T-helper 1 cell treated with Interleukin-12 subunit alpha and Interleukin-12 subunit beta and Interleukin-4 antibody, amounts not matched to agents 30 μg/mL and 1 μg/mL, for 36 hours (primary cell): ENCODE results near the gene PRKAG2.
"Not testable (repeated sequence)": the region's sequence is repeated elsewhere in the genome, so short reads cannot be mapped to it uniquely, and the experiment has no call there.

ENCODE experiments used
- H3K27ac Mint-ChIP-seq: one replicate; pipeline ENCODE4 v1.8.0; 2021; ENCODE audit warnings: mild to moderate bottlenecking, mixed read lengths
- H3K27me3 Mint-ChIP-seq: one replicate; pipeline ENCODE4 v1.8.0; 2021; ENCODE audit warnings: low read depth, mixed read lengths
- H3K36me3 Mint-ChIP-seq: one replicate; pipeline ENCODE4 v1.8.0; 2021; ENCODE audit warnings: low read depth, mixed read lengths
- H3K4me1 Mint-ChIP-seq: one replicate; pipeline ENCODE4 v1.8.0; 2021; ENCODE audit warnings: low read depth, mixed read lengths
- H3K4me3 Mint-ChIP-seq: one replicate; pipeline ENCODE4 v1.8.0; 2021; ENCODE audit warnings: mild to moderate bottlenecking, moderate library complexity, mixed read lengths
- H3K9me3 Mint-ChIP-seq: one replicate; pipeline ENCODE4 v1.8.0; 2021; ENCODE audit warnings: mixed read lengths

Gene PRKAG2

DNA sequence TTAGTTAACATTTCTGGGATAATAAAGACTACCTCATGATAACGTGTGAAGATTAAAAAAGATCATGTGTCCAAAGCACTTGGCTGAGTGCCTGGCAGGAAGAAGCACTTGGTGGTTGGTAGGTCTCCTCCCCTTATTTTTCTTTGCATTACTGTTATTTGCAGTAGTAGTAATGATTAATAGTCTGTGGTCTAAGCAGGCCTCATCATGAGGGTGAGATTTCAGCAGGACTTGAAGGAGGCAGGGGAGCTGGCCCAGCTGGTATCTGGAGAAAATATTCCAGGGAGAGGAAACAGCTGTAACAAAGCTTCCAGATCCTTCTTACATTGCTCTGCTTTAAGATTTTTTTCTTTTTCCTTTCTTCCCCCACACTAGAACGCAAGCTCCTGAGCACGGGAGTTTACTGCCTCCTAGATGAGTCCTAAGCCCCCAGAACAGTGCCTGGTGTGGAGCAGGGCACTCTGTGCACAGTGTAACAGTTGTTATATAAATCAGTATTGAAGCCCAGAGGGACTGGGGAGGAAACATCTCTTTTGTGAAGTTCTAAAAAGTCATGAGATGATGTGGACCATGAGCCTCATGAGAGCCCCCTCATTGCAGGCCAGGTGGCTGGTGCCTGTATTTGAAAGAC, 326.1 kb downstream of the PRKAG2 start:
- H3K9me3 Mint-ChIP-seq = no peaks in the 10 kb centered on the region
- H3K4me3 Mint-ChIP-seq = no peak overlapping the region
- no peak overlapping the region for H3K27ac Mint-ChIP-seq
- no peaks in the 10 kb centered on the region for H3K36me3 Mint-ChIP-seq
- peaks cover 16% of the 10 kb centered on the region for H3K27me3 Mint-ChIP-seq
- H3K4me1 Mint-ChIP-seq = peaks cover 3% of the 10 kb centered on the region

DNA sequence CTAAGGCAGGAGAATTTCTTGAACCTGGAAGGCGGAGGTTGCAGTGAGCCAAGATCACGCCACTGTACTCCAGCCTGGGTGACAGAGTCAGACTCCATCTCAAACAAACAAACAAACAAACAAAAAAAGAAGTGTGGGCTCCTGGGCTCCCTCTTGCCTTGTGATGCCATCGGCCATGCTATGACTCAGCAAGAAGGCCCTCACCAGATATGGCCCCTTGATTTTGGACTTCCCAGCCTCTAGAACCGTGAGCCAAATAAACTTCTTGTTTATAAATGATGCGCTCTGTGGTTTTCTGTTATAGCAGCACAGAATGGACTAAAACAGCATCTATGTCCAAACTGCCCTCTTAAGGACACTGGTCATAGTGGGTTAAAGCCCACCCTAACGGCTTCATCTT, 327.3 kb downstream of the PRKAG2 start:
- Mint-ChIP-seq H3K4me1 (peaks cover 3% of the 10 kb centered on the region), H3K9me3 (no peaks in the 10 kb centered on the region), H3K27ac (no peak overlapping the region), H3K4me3 (no peak overlapping the region), H3K36me3 (no peaks in the 10 kb centered on the region), H3K27me3 (peaks cover 21% of the 10 kb centered on the region)

- Mint-ChIP-seq H3K27ac (no peak overlapping the region), H3K9me3 (no peaks in the 10 kb centered on the region), H3K4me3 (no peak overlapping the region), H3K36me3 (no peaks in the 10 kb centered on the region), H3K27me3 (peaks cover 26% of the 10 kb centered on the region), H3K4me1 (peaks cover 3% of the 10 kb centered on the region)
Observed at GRCh38 chr7:151549083-151549482, 327.8 kb downstream of the PRKAG2 start.

DNA sequence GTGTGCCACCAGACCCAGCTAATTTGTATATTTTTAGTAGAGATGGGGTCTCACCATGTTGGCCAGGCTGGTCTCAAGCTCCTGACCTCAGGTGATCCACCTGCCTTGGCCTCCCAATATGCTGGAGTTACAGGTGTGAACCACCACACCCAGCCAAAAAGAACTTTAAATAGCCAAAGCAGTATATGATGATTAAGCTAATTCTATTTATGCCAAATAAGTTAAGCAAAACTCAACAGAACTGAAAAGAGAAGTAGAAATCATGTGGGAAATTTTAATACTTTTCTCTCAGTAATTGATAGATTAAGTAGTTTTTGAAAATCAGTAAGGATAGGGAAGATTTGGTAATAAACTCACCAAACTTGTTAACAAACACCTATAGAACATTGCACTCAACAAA, 332.7 kb downstream of the PRKAG2 start:
- Mint-ChIP-seq H3K36me3 (no peaks in the 10 kb centered on the region), H3K9me3 (no peaks in the 10 kb centered on the region), H3K27ac (no peak overlapping the region), H3K4me3 (no peak overlapping the region), H3K4me1 (no peaks in the 10 kb centered on the region), H3K27me3 (peaks cover 33% of the 10 kb centered on the region)

DNA sequence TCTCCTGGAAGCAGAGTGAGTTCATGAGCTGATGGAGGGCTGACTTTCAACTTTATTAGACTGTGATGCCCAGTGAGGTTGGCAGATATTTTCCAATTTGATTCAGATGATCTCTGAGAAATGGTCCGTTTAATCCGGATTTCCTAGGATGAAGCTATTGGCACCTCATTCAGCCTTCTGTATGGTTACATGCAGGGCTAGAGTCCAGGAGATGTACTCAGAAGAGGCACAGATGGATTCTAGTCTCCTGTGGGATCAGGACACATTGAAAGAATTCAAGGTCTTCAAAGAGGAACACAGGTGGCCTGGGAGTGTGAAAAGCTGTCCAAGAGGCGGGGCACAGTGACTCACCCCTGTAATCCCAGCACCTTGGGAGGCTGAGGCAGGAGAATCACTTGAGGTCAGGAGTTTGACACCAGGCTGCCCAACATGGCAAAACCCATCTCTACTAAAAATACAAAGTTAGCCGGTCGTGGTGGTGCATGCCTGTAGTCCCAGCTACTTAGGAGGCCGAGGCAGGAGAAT, 334.2 kb downstream of the PRKAG2 start:
- Mint-ChIP-seq H3K4me1 (peaks cover 3% of the 10 kb centered on the region), H3K36me3 (no peaks in the 10 kb centered on the region), H3K4me3 (no peak overlapping the region), H3K27me3 (peaks cover 45% of the 10 kb centered on the region), H3K27ac (no peak overlapping the region), H3K9me3 (no peaks in the 10 kb centered on the region)

- H3K9me3 Mint-ChIP-seq = no peaks in the 10 kb centered on the region
- no peak overlapping the region for H3K27ac Mint-ChIP-seq
- no peak overlapping the region for H3K4me3 Mint-ChIP-seq
- H3K4me1 Mint-ChIP-seq = peaks cover 3% of the 10 kb centered on the region
- no peaks in the 10 kb centered on the region for H3K36me3 Mint-ChIP-seq
- H3K27me3 Mint-ChIP-seq = peaks cover 41% of the 10 kb centered on the region
Observed at GRCh38 chr7:151541709-151542499, 335.0 kb downstream of the PRKAG2 start.

DNA sequence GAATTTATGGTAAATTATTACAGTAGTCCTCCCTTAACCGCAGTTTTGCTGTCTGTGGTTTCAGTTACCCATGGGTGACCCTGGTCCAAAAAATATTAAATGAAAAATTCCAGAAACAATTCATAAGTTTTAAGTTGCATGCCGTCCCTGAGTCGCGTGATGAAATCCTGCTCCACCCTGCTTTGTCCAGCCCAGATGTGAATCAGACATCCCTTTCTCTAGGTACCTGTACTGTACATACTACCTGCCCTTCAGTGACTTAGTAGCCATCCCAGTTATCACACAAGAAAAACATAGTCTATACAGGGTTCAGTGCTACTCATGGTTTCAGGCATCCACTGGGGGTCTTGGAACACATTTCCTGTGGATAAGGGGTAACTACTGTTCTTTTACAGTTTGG, 336.8 kb downstream of the PRKAG2 start:
- H3K36me3 Mint-ChIP-seq = no peaks in the 10 kb centered on the region
- H3K27me3 Mint-ChIP-seq = peaks cover 33% of the 10 kb centered on the region
- H3K9me3 Mint-ChIP-seq = no peaks in the 10 kb centered on the region
- H3K4me3 Mint-ChIP-seq = no peak overlapping the region
- H3K27ac Mint-ChIP-seq = no peak overlapping the region
- peaks cover 3% of the 10 kb centered on the region for H3K4me1 Mint-ChIP-seq

DNA sequence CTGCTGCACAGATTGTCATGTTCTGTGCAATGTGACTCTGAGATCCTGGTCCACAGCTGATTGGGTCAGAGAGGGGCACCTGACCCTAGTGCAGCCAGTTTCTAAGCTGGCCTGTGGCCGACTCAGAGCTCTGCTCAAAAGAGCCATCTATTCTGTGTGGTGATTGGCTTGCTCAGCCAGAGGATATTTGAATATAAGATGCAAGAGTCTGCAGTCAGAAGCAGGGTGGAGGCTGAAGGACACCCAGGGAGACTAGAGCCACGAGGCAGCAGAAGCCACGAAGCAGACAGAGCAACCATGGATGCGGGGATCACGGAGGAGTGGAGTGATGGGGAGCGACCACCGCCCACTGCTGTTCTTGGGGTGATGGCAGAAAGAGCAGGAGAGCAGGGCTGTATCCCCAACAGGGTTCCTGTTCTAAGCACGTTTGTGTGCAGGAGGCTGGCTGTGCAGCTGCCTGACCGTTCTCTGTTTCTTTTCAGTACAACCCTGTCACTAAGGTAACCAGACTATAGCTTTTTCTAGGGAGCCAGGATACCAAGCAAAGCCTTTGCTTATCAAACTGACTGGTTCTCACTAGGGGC, 337.7 kb downstream of the PRKAG2 start:
- no peaks in the 10 kb centered on the region for H3K9me3 Mint-ChIP-seq
- peaks cover 3% of the 10 kb centered on the region for H3K4me1 Mint-ChIP-seq
- no peaks in the 10 kb centered on the region for H3K36me3 Mint-ChIP-seq
- peaks cover 25% of the 10 kb centered on the region for H3K27me3 Mint-ChIP-seq
- no peak overlapping the region for H3K27ac Mint-ChIP-seq
- no peak overlapping the region for H3K4me3 Mint-ChIP-seq

GRCh38 chr7:151537818-151538561, 338.9 kb downstream of the PRKAG2 start:
- H3K27ac Mint-ChIP-seq = no peak overlapping the region

GRCh38 chr7:151536178-151536577, 340.7 kb downstream of the PRKAG2 start:
- H3K36me3 Mint-ChIP-seq, H3K9me3 Mint-ChIP-seq, H3K4me1 Mint-ChIP-seq, H3K4me3 Mint-ChIP-seq, H3K27ac Mint-ChIP-seq: not testable (repeated sequence)
- peaks cover 22% of the 10 kb centered on the region for H3K27me3 Mint-ChIP-seq

More at GRCh38 chr7:151537818-151538561, 338.9 kb downstream of the PRKAG2 start:
- Mint-ChIP-seq H3K9me3 (no peaks in the 10 kb centered on the region), H3K36me3 (no peaks in the 10 kb centered on the region), H3K4me1 (peaks cover 3% of the 10 kb centered on the region), H3K4me3 (no peak overlapping the region), H3K27me3 (peaks cover 23% of the 10 kb centered on the region)

DNA sequence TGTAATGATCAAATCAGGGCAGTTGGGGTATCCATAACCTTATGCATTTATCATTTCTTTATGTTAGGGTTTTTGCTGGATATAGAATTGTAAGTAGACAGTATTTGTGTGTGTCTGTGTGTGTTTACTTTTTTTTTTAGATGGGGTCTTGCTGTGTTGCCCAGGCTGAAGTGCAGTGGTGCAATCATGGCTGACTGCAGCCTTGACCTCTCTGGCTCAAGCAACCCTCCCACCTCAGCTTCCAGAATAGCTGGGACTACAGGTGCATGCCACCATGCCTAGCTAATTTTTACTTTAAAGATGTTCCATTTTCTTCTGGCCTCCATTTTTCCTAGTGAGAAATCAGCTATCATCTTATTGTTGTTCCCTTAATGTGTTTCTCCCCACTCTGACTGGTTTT, 347.1 kb downstream of the PRKAG2 start:
- Mint-ChIP-seq H3K36me3 (peaks cover 3% of the 10 kb centered on the region), H3K27me3 (peaks cover 19% of the 10 kb centered on the region), H3K4me1 (no peaks in the 10 kb centered on the region), H3K27ac (no peak overlapping the region), H3K9me3 (peaks cover 21% of the 10 kb centered on the region), H3K4me3 (no peak overlapping the region)

DNA sequence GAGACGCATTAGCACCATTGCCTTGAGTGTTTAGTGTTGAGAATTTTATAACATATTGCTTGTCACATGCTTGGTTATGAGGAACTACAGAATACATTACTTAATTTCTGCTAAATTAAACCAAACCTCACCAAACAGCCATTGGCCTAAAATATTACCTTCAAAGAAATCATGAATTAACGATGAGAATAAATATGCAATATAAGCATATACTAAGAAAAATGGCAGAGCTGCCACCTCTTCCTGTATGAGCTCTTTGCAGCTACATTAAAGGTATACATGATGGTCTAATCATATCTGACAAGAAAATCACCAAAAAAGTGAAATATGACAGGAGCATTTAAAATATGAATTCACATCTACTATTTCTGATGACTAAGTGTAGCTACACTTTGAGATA, 352.1 kb downstream of the PRKAG2 start:
- no peak overlapping the region for H3K4me3 Mint-ChIP-seq
- H3K9me3 Mint-ChIP-seq = peaks cover 6% of the 10 kb centered on the region
- H3K36me3 Mint-ChIP-seq = no peaks in the 10 kb centered on the region
- peaks cover 25% of the 10 kb centered on the region for H3K27me3 Mint-ChIP-seq
- H3K4me1 Mint-ChIP-seq = peaks cover 3% of the 10 kb centered on the region
- H3K27ac Mint-ChIP-seq = no peak overlapping the region

GRCh38 chr7:151524331-151524730, 352.6 kb downstream of the PRKAG2 start:
- Mint-ChIP-seq H3K27me3 (peaks cover 25% of the 10 kb centered on the region), H3K4me1 (peaks cover 3% of the 10 kb centered on the region), H3K27ac (no peak overlapping the region), H3K4me3 (no peak overlapping the region), H3K36me3 (peaks cover 1% of the 10 kb centered on the region), H3K9me3 (peaks cover 3% of the 10 kb centered on the region)

DNA sequence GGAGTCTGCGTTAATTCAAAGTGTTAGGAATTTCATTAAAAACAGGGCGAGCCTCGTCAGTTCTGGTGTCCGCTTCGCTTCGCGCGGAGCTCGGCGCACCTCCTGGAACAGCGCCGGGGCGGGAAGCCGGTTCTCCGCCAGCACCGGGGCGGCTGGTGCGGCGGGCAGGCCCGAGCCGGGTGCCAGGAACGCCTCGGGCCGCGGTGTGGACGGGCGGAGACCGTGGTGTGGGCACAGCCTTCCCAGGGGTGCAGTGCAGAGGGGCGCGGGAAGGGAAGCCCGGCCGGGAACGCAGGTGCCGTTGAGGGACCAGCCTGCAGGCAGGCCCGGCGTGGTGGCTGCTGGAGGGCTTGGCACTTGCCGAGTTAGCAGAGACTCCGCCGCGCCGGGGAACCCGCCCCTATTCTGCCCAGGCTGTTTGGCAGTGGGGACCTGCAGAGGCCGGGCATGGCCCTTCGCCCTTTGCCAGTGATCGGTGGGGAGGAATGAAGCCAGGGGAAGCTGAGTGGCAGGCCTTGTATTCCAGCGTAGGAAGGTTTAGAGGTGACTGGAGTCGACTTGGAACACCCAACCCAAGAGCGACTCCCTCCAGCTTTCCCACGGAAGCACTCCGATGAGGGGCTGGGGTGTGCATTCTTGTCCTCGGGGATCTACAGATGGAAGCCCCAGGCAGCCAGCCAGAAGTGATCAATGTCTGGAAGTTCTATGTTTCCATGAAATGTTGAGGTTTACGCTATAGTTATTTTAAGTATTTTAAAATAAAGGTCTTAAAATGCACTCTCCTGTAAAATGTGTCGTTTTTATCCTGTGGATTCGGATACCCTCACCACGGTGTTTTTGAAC, 356.3 kb downstream of the PRKAG2 start:
- peaks cover 14% of the 10 kb centered on the region for H3K27me3 Mint-ChIP-seq
- peak overlapping the region; percentile 95 for H3K27ac Mint-ChIP-seq
- peak overlapping the region; percentile 83 for H3K4me3 Mint-ChIP-seq
- peaks cover 1% of the 10 kb centered on the region for H3K36me3 Mint-ChIP-seq
- no peaks in the 10 kb centered on the region for H3K9me3 Mint-ChIP-seq
- peaks cover 28% of the 10 kb centered on the region for H3K4me1 Mint-ChIP-seq
